HEK293 (cell line): ENCODE measurements around the gene NINL.

ENCODE experiments used
- CTCF ChIA-PET: fragments of 350-600 bp; formaldehyde crosslinking; extraction: SDS; loops from one replicate; lab custom pipeline; 2021; ENCODE audit warnings: antibody characterized with exemption; lab: Yijun Ruan, JAX
- POLR2A ChIA-PET: fragments of 300-600 bp; formaldehyde crosslinking; extraction: SDS; loops from one replicate; lab custom pipeline; 2020; ENCODE audit warnings: antibody characterized with exemption, inconsistent platforms; lab: Yijun Ruan, JAX
- H3K27ac ChIP-seq: fragments of 200-500 bp; sonication (Bioruptor generic); 2 replicates; pipeline ENCODE4 v1.5.1; 2014; ENCODE audit warnings: low read depth, low read length, control low read depth, inconsistent platforms; ENCODE audit errors: extremely low read depth
- H3K36me3 ChIP-seq, 2 experiments: fragments of 200-500 bp in 1 of 2; sonication (Bioruptor generic) in 1 of 2; 1 replicate in 1 of 2; 2 replicates in 1 of 2; pipeline ENCODE4 v1.5.1; 2014 to 2017; ENCODE audit warnings: inconsistent platforms in 2 of 2, low read length in 2 of 2; ENCODE audit not compliant: control insufficient read depth in 2 of 2, insufficient read depth in 1 of 2
- H3K4me1 ChIP-seq: fragments of 200-500 bp; sonication (Bioruptor generic); 2 replicates; pipeline ENCODE4 v1.5.1; 2014; ENCODE audit warnings: mild to moderate bottlenecking, low read length, inconsistent platforms; ENCODE audit not compliant: control insufficient read depth, insufficient read depth
- H3K4me3 ChIP-seq: 2 replicates; pipeline ENCODE4 v1.5.1; 2011; ENCODE audit warnings: low read depth, mild to moderate bottlenecking, control low read depth, low read length, moderate library complexity
- H3K9me3 ChIP-seq: fragments of 200-500 bp; sonication (Bioruptor generic); 2 replicates; pipeline ENCODE4 v1.5.1; 2014; ENCODE audit warnings: low read depth, low read length, inconsistent platforms; ENCODE audit not compliant: control insufficient read depth, insufficient read depth
- ATF2 ChIP-seq: fragments of 450-650 bp; formaldehyde crosslinking; IDR thresholded peaks from 2 replicates; pipeline ENCODE4 v1.5.1; 2016; ENCODE audit warnings: missing biosample characterization, missing genetic modification characterization, low read depth
- KLF9 ChIP-seq: fragments of 450-650 bp; formaldehyde crosslinking; IDR thresholded peaks from 2 replicates; pipeline ENCODE4 v1.5.1; 2016; ENCODE audit warnings: missing biosample characterization, missing genetic modification characterization, low read depth
- MZF1 ChIP-seq: fragments of 450-650 bp; formaldehyde crosslinking; IDR thresholded peaks from 2 replicates; pipeline ENCODE4 v1.5.1; 2017; ENCODE audit warnings: missing biosample characterization, missing genetic modification characterization, borderline replicate concordance
- PRDM10 ChIP-seq: fragments of 450-650 bp; formaldehyde crosslinking; IDR thresholded peaks from 2 replicates; pipeline ENCODE4 v1.5.1; 2016; ENCODE audit warnings: missing biosample characterization, missing genetic modification characterization
- ZBTB20 ChIP-seq: fragments of 450-650 bp; formaldehyde crosslinking; IDR thresholded peaks from 2 replicates; pipeline ENCODE4 v1.5.1; 2016; ENCODE audit warnings: missing biosample characterization, missing genetic modification characterization
- ZNF16 ChIP-seq: fragments of 450-650 bp; formaldehyde crosslinking; IDR thresholded peaks from 2 replicates; pipeline ENCODE4 v1.5.1; 2016; ENCODE audit warnings: low read depth, missing biosample characterization, missing genetic modification characterization
- ZNF2 ChIP-seq: fragments of 450-650 bp; formaldehyde crosslinking; IDR thresholded peaks from 2 replicates; pipeline ENCODE4 v1.5.1; 2016; ENCODE audit warnings: missing biosample characterization, missing genetic modification characterization
- ZNF394 ChIP-seq: fragments of 450-650 bp; formaldehyde crosslinking; IDR thresholded peaks from 2 replicates; pipeline ENCODE4 v1.5.1; 2016; ENCODE audit warnings: missing biosample characterization, missing genetic modification characterization, mild to moderate bottlenecking, moderate library complexity, borderline replicate concordance
- ZNF398 ChIP-seq: fragments of 450-650 bp; formaldehyde crosslinking; IDR thresholded peaks from 2 replicates; pipeline ENCODE4 v1.5.1; 2017; ENCODE audit warnings: missing biosample characterization, missing genetic modification characterization
- ZNF473 ChIP-seq: fragments of 450-650 bp; formaldehyde crosslinking; IDR thresholded peaks from 2 replicates; pipeline ENCODE4 v1.5.1; 2017; ENCODE audit warnings: missing biosample characterization, missing genetic modification characterization
- ZNF518A ChIP-seq: fragments of 450-650 bp; formaldehyde crosslinking; conservative IDR thresholded peaks from 2 replicates; pipeline ENCODE4 v1.5.1; 2016; ENCODE audit warnings: low read depth, missing biosample characterization, missing genetic modification characterization
- ZNF521 ChIP-seq: fragments of 450-650 bp; formaldehyde crosslinking; IDR thresholded peaks from 2 replicates; pipeline ENCODE4 v1.5.1; 2017; ENCODE audit warnings: missing biosample characterization, mild to moderate bottlenecking, missing genetic modification characterization
- ZNF768 ChIP-seq: fragments of 450-650 bp; formaldehyde crosslinking; IDR thresholded peaks from 2 replicates; pipeline ENCODE4 v1.5.1; 2018; ENCODE audit warnings: missing biosample characterization, mild to moderate bottlenecking, missing genetic modification characterization
- ZSCAN23 ChIP-seq: fragments of 450-650 bp; formaldehyde crosslinking; IDR thresholded peaks from 2 replicates; pipeline ENCODE4 v1.5.1; 2016; ENCODE audit warnings: missing biosample characterization, missing genetic modification characterization

NINL gene

GRCh38 chr20:25539742-25540672, 45.3 kb downstream of the NINL start (continued):
- TF ChIP-seq ZNF398 (tag by site-specific recombination) = no peak
- TF ChIP-seq, all 188 proteins: peak for 3

- ChIA-PET CTCF (interaction anchor here (0.8 kb wide), 1 partner anchor 545 kb away, joined by 3 read pairs; no protein-coding TSS in a partner anchor), POLR2A (no interaction called here)
- Histone ChIP-seq H3K4me3 (no peak overlapping the region), H3K4me1 (peaks cover 2% of the 10 kb centered on the region; the same call in 1 of the 2 replicates)
- TF ChIP-seq KLF9 (tag by site-specific recombination) (no peak), MZF1 (tag by site-specific recombination) (no peak), ZSCAN23 (no peak), ZBTB20 (tag by site-specific recombination) (no peak), ZNF16 (tag by site-specific recombination) (no peak), PRDM10 (no peak), ZNF768 (no peak), ZNF521 (tag by site-specific recombination) (no peak), ZNF2 (tag by site-specific recombination) (no peak), ATF2 (no peak), ZNF518A (no peak), ZNF473 (tag by site-specific recombination) (no peak), ZNF394 (tag by site-specific recombination) (no peak)
- TF ChIP-seq, all 188 proteins: peak for 0
- Histone ChIP-seq H3K27ac (no peak overlapping the region), H3K36me3 (peaks cover 0 to 7% of the 10 kb centered on the region in 2 experiments; a peak in 1 of 3 replicates), H3K9me3 (no peaks in the 10 kb centered on the region)
Measured at GRCh38 chr20:25538838-25539665, 46.3 kb downstream of the NINL start.
